GM10266 (cell line): ENCODE results near the gene XPC.

Source experiments
- DNase-seq: peaks from one replicate; pipeline ENCODE4 v3.0.0; 2012; ENCODE audit errors: extremely low spot score
- TF ChIP-seq, protein P1 (sequence below): IDR thresholded peaks from 2 replicates; pipeline ENCODE4 v1.5.1; 2012; ENCODE audit warnings: mild to moderate bottlenecking, low read depth; ENCODE audit not compliant: control insufficient read depth, insufficient read depth; ENCODE audit errors: missing control alignments

XPC gene

DNA sequence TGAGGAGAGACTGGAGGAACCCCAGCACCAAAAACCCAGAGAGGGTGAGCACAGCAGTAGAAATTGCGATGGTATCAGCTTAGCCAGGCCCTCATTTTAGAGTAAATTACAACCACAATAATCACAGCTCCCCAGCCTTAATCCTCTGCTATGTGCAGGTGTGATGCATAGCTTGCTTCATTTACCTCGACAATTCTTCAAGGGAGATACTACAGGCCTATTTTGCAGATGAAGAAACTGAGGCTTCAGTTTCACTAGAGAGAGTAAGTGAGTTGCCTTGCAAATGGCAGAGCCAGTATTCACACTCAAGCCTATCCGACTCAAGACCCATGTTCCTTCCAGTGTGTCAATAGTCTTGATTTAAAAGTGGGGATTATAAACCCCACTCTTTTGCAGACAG, 33.6 kb upstream of the XPC start:
- DNase-seq, result no peak
- TF ChIP-seq, protein P1, sequence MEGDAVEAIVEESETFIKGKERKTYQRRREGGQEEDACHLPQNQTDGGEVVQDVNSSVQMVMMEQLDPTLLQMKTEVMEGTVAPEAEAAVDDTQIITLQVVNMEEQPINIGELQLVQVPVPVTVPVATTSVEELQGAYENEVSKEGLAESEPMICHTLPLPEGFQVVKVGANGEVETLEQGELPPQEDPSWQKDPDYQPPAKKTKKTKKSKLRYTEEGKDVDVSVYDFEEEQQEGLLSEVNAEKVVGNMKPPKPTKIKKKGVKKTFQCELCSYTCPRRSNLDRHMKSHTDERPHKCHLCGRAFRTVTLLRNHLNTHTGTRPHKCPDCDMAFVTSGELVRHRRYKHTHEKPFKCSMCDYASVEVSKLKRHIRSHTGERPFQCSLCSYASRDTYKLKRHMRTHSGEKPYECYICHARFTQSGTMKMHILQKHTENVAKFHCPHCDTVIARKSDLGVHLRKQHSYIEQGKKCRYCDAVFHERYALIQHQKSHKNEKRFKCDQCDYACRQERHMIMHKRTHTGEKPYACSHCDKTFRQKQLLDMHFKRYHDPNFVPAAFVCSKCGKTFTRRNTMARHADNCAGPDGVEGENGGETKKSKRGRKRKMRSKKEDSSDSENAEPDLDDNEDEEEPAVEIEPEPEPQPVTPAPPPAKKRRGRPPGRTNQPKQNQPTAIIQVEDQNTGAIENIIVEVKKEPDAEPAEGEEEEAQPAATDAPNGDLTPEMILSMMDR, result no peak

DNA sequence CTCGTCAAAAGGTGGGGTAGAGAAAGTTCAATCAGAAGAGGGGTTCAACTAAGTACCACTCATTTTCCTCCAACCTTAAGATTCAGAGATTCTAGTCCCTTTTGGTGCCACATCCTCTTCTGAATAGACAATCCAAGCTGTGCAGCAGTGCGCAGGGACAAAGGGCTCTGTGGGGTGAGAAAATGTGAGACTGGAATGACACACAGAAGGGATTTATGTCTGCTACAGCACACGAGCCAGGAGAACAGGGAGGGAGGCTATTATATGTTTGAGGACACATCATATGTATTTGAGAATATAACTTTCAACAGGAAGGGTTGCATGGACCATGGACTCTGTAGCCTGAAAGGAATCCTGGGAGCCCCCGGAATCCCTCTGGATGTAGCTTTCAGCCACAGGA, 33.2 kb upstream of the XPC start:
- no peak for DNase-seq
- TF ChIP-seq, protein P1, result no peak

DNA sequence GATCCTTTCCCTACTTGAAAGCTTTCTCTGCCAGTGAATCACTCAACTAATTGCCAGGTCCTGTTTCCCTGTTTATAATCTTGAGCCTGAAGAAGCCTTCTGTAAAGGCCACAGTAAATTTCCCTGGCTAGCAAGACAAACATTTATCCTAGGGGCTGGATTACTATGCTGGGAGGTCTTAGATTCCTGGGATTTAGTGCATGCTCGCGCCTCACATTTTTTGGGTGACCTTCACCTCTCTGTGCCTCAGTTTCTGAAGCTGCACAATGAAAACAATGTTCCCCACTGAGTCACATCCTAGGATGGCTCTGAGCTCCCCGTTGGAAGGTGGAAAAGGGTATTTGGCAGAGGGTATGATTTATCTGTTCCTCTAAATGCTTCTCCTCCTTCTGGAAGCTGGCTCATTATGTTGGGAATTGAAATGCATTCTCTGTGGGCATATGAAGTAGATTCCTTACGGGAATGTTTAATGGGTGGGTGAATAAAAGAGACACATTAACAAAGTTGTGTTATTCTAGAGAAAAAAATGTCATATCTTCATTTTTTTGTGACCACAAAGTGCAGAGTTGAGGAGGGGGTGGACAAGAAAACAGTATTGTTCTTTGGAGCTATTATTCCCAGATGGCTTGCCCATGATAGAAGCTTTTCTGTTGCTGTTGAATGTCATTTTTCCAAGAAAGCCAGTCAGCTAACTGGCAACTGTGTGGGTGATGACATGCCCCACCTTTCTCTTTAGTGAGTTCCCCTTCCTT, 32.6 kb upstream of the XPC start:
- no peak for DNase-seq
- TF ChIP-seq, protein P1, result no peak

DNA sequence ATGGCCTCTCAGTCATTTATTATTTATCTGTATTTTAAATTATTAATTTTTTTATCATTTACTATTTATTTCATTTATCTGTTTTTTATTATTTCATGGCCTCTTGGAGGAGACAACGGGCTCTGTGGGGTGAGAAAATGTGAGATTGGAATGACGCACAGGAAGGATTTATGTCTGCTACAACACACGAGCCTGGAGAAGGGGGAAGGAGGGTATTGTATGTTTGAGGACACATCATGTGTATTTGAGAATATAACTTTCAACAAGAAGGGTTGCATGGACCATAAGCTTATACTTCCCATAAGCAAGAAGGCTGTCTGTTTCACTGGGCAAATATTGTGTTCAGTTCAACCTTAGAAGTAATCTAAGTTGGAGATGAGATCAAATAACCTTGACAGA, 31.9 kb upstream of the XPC start:
- TF ChIP-seq, protein P1, result no peak
- no peak for DNase-seq

DNA sequence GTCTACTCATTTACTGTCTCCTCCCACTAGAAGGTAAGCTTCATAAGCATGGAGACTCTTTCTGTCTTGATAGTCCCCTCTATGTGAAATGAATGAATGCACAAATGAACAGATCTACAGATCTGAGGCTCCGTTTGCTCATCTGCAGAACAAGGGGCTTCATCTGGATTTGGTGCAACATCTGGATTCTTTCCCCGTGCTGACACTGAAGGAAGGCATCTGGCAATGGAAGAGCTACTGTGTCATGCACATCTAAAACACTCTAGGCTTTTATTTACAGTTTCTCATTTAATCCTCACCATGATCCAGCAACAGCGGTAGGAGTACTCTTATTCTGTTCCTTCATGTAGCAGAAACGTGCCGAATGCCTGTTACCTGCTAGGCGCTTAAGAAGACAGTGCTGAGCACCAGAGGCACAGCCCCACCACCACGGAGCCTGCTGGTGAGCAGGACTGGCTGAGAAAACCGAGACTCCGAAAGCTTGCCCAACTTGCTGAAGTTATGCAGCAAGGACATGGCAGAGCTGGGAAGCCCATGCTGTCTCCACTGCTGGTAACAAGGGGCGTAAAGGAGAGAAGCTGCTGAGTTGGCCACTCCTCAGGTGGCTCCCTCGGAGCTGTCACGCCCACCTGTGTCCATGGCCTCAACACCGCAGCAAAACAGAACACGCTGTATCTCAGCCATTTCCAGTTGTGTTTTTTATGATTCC, 31.3 kb upstream of the XPC start:
- TF ChIP-seq, protein P1, result no peak
- DNase-seq, result no peak

DNA sequence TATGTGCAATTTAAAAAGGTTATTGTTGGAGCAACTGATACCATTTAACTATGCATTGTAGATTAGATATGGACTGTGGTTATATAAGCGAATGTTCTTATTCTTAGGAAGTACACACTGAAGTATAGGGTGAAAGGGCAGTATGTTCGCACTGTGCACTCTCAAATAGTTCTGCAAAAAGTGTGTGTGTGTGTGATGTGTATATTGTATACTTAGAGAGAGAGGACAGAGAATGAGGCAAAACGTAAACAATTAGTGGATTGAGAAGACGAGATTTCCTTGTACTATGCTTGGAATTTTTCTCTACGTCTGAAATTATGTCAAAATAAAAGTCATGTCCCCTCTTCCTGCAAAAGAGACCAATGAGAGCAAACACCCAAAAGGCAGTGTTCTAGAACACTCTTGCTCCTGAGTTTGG, 30.6 kb upstream of the XPC start:
- no peak for DNase-seq
- TF ChIP-seq, protein P1, result no peak

DNA sequence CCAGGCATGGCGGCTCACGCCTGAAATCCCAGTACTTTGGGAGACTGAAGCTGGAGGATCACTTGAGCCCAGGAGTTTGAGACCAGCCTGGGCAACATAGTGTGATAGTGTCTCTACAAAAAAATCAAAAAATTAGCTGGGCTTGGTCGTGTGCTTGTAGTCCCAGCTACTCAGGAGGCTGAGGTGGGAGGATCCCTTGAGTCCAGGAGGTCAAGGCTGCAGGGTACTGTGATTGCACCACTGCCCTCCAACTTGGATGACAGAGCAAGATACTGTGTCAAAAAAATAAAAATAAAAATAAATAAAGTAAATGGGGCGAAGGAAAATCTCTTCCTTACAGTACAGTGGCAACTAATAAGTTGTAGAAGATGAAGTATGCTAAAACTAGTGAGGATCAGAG, 29.8 kb upstream of the XPC start:
- TF ChIP-seq, protein P1, result no peak
- no peak for DNase-seq
